HEK293 (cell line): Measurements from ENCODE around the gene RCAN2.

Experiments used
- CTCF ChIA-PET: fragments of 350-600 bp; formaldehyde crosslinking; extraction: SDS; loops from one replicate; lab custom pipeline; 2021; ENCODE audit warnings: antibody characterized with exemption; lab: Yijun Ruan, JAX
- POLR2A ChIA-PET: fragments of 300-600 bp; formaldehyde crosslinking; extraction: SDS; loops from one replicate; lab custom pipeline; 2020; ENCODE audit warnings: antibody characterized with exemption, inconsistent platforms; lab: Yijun Ruan, JAX
- H3K27ac ChIP-seq: fragments of 200-500 bp; sonication (Bioruptor generic); 2 replicates; pipeline ENCODE4 v1.5.1; 2014; ENCODE audit warnings: low read depth, low read length, control low read depth, inconsistent platforms; ENCODE audit errors: extremely low read depth
- H3K36me3 ChIP-seq, 2 experiments: fragments of 200-500 bp in 1 of 2; sonication (Bioruptor generic) in 1 of 2; 1 replicate in 1 of 2; 2 replicates in 1 of 2; pipeline ENCODE4 v1.5.1; 2014 to 2017; ENCODE audit warnings: inconsistent platforms in 2 of 2, low read length in 2 of 2; ENCODE audit not compliant: control insufficient read depth in 2 of 2, insufficient read depth in 1 of 2
- H3K4me1 ChIP-seq: fragments of 200-500 bp; sonication (Bioruptor generic); 2 replicates; pipeline ENCODE4 v1.5.1; 2014; ENCODE audit warnings: mild to moderate bottlenecking, low read length, inconsistent platforms; ENCODE audit not compliant: control insufficient read depth, insufficient read depth
- H3K4me3 ChIP-seq: 2 replicates; pipeline ENCODE4 v1.5.1; 2011; ENCODE audit warnings: low read depth, mild to moderate bottlenecking, control low read depth, low read length, moderate library complexity
- H3K9me3 ChIP-seq: fragments of 200-500 bp; sonication (Bioruptor generic); 2 replicates; pipeline ENCODE4 v1.5.1; 2014; ENCODE audit warnings: low read depth, low read length, inconsistent platforms; ENCODE audit not compliant: control insufficient read depth, insufficient read depth
- KLF7 ChIP-seq: fragments of 450-650 bp; formaldehyde crosslinking; IDR thresholded peaks from 2 replicates; pipeline ENCODE4 v1.5.1; 2016; ENCODE audit warnings: missing biosample characterization, missing genetic modification characterization, borderline replicate concordance
- SETDB1 ChIP-seq: IDR thresholded peaks from one replicate; pipeline ENCODE4 v1.6.1; 2017; ENCODE audit warnings: mild to moderate bottlenecking, low read length, moderate library complexity, mixed read lengths; ENCODE audit not compliant: insufficient read length
- ZFP3 ChIP-seq: fragments of 450-650 bp; formaldehyde crosslinking; IDR thresholded peaks from 2 replicates; pipeline ENCODE4 v1.5.1; 2016; ENCODE audit warnings: low read depth, missing biosample characterization, missing genetic modification characterization
- ZNF530 ChIP-seq: fragments of 450-650 bp; formaldehyde crosslinking; IDR thresholded peaks from 2 replicates; pipeline ENCODE4 v1.5.1; 2016; ENCODE audit warnings: low read depth, missing biosample characterization, missing genetic modification characterization
- ZNF548 ChIP-seq: fragments of 450-650 bp; formaldehyde crosslinking; IDR thresholded peaks from 2 replicates; pipeline ENCODE4 v1.5.1; 2016; ENCODE audit warnings: missing biosample characterization, missing genetic modification characterization
- ZNF558 ChIP-seq: fragments of 450-650 bp; formaldehyde crosslinking; IDR thresholded peaks from 2 replicates; pipeline ENCODE4 v1.5.1; 2016; ENCODE audit warnings: missing biosample characterization, missing genetic modification characterization
- ZNF610 ChIP-seq: fragments of 450-650 bp; formaldehyde crosslinking; IDR thresholded peaks from 2 replicates; pipeline ENCODE4 v1.5.1; 2016; ENCODE audit warnings: missing biosample characterization, missing genetic modification characterization, borderline replicate concordance
- ZNF623 ChIP-seq: fragments of 450-650 bp; formaldehyde crosslinking; IDR thresholded peaks from 2 replicates; pipeline ENCODE4 v1.5.1; 2016; ENCODE audit warnings: missing biosample characterization, missing genetic modification characterization
- ZNF629 ChIP-seq: fragments of 450-650 bp; formaldehyde crosslinking; IDR thresholded peaks from 2 replicates; pipeline ENCODE4 v1.5.1; 2017; ENCODE audit warnings: missing biosample characterization, missing genetic modification characterization
- ZNF791 ChIP-seq: fragments of 450-650 bp; formaldehyde crosslinking; IDR thresholded peaks from 2 replicates; pipeline ENCODE4 v1.5.1; 2016; ENCODE audit warnings: missing biosample characterization, missing genetic modification characterization
- ZNF837 ChIP-seq: fragments of 450-650 bp; formaldehyde crosslinking; IDR thresholded peaks from 2 replicates; pipeline ENCODE4 v1.5.1; 2016; ENCODE audit warnings: missing biosample characterization, missing genetic modification characterization
- TF ChIP-seq, protein P1 (sequence below): fragments of 450-650 bp; formaldehyde crosslinking; IDR thresholded peaks from 2 replicates; pipeline ENCODE4 v1.5.1; 2016; ENCODE audit warnings: missing biosample characterization, missing genetic modification characterization, low read depth
- TF ChIP-seq, protein P2 (sequence below): fragments of 450-650 bp; formaldehyde crosslinking; IDR thresholded peaks from 2 replicates; pipeline ENCODE4 v1.5.1; 2016; ENCODE audit warnings: missing biosample characterization, missing genetic modification characterization
- TF ChIP-seq, protein P3 (sequence below): fragments of 450-650 bp; formaldehyde crosslinking; IDR thresholded peaks from 2 replicates; pipeline ENCODE4 v1.5.1; 2017; ENCODE audit warnings: missing biosample characterization, missing genetic modification characterization
- TF ChIP-seq, protein P4 (sequence below): fragments of 450-650 bp; formaldehyde crosslinking; IDR thresholded peaks from 2 replicates; pipeline ENCODE4 v1.5.1; 2016; ENCODE audit warnings: missing biosample characterization, missing genetic modification characterization
- TF ChIP-seq, protein P5 (sequence below): fragments of 450-650 bp; formaldehyde crosslinking; IDR thresholded peaks from 2 replicates; pipeline ENCODE4 v1.5.1; 2016; ENCODE audit warnings: missing biosample characterization, missing genetic modification characterization
- TF ChIP-seq, protein P6 (sequence below): fragments of 450-650 bp; formaldehyde crosslinking; IDR thresholded peaks from 2 replicates; pipeline ENCODE4 v1.5.1; 2017; ENCODE audit warnings: missing biosample characterization, mild to moderate bottlenecking, missing genetic modification characterization, moderate library complexity
- TF ChIP-seq, protein P7 (sequence below): fragments of 450-650 bp; formaldehyde crosslinking; IDR thresholded peaks from 2 replicates; pipeline ENCODE4 v1.5.1; 2016; ENCODE audit warnings: missing biosample characterization, missing genetic modification characterization
- TF ChIP-seq, protein P8 (sequence below): fragments of 450-650 bp; formaldehyde crosslinking; IDR thresholded peaks from 2 replicates; pipeline ENCODE4 v1.5.1; 2016; ENCODE audit warnings: missing biosample characterization, missing genetic modification characterization, borderline replicate concordance

Gene RCAN2

DNA sequence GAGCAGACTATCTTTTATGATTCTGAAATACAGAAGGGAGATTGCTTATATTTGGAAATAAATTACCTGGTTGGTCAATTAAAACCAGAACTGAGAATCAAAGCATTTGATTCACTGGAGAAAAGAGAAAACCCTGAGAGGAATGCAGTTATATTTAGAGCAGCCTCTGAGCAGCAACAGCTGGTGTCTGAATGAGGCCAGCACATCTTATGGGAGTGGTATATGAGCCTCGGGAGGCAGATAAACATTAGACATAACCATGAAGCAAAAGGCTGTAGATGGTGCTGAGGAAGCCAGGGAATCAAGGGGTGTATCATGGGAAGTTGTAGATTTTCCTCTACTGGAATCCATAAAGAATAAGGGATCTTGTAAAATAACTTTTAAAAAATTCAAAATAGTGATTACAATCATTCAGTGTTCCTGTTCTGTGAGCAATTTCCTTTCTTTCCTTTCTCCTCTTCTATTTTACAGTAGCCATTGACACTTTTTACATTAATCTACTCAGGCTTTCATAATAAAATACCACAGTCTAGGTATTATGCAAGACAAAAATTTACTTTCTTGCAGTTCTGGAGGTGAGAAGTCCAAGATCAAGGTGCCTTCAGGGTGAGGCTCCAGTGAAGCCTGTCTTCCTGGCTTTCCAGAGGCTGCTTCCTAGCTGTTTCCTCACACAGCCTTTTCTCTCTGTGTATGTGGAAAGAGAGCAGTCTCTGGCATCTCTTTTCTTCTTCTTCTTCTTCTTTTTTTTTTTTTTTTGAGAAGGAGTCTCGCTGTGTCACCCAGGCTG lies 287.7 kb downstream of the RCAN2 start (continued):
- TF ChIP-seq ZNF629 (tag by site-specific recombination) (no peak), ZNF623 (tag by site-specific recombination) (no peak), ZFP3 (tag by site-specific recombination) (no peak)
- TF ChIP-seq, all 188 proteins: peak for 0

DNA sequence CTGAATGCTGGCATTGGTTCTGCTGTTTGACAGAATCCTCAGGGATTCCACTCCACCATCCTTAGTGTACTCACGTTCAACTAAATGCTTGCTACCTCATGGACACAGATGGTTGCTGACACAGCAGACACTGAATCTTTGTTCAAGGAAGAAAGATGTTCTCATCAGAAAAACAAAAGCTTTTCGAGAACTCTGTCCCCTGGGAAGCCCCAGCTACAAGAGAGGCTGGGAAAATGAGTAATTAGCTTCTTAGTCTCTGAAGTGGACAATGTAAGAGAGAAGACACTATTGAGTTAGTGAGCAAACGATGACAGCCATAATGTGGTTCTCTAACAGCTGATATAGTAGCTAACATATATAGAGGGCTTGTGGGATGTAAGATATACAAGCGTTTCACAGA lies 289.5 kb downstream of the RCAN2 start:
- ChIA-PET CTCF (interaction anchor here (1.1 kb wide), 1 partner anchor 19 kb away, joined by 3 read pairs; no protein-coding TSS in a partner anchor), POLR2A (no interaction called here)
- Histone ChIP-seq H3K4me3 (no peak overlapping the region), H3K36me3 (no peaks in the 10 kb centered on the region), H3K27ac (no peak overlapping the region), H3K4me1 (no peaks in the 10 kb centered on the region), H3K9me3 (no peaks in the 10 kb centered on the region)
- TF ChIP-seq, protein P1, sequence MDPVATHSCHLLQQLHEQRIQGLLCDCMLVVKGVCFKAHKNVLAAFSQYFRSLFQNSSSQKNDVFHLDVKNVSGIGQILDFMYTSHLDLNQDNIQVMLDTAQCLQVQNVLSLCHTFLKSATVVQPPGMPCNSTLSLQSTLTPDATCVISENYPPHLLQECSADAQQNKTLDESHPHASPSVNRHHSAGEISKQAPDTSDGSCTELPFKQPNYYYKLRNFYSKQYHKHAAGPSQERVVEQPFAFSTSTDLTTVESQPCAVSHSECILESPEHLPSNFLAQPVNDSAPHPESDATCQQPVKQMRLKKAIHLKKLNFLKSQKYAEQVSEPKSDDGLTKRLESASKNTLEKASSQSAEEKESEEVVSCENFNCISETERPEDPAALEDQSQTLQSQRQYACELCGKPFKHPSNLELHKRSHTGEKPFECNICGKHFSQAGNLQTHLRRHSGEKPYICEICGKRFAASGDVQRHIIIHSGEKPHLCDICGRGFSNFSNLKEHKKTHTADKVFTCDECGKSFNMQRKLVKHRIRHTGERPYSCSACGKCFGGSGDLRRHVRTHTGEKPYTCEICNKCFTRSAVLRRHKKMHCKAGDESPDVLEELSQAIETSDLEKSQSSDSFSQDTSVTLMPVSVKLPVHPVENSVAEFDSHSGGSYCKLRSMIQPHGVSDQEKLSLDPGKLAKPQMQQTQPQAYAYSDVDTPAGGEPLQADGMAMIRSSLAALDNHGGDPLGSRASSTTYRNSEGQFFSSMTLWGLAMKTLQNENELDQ (tag by site-specific recombination), result no peak
- TF ChIP-seq, protein P2, sequence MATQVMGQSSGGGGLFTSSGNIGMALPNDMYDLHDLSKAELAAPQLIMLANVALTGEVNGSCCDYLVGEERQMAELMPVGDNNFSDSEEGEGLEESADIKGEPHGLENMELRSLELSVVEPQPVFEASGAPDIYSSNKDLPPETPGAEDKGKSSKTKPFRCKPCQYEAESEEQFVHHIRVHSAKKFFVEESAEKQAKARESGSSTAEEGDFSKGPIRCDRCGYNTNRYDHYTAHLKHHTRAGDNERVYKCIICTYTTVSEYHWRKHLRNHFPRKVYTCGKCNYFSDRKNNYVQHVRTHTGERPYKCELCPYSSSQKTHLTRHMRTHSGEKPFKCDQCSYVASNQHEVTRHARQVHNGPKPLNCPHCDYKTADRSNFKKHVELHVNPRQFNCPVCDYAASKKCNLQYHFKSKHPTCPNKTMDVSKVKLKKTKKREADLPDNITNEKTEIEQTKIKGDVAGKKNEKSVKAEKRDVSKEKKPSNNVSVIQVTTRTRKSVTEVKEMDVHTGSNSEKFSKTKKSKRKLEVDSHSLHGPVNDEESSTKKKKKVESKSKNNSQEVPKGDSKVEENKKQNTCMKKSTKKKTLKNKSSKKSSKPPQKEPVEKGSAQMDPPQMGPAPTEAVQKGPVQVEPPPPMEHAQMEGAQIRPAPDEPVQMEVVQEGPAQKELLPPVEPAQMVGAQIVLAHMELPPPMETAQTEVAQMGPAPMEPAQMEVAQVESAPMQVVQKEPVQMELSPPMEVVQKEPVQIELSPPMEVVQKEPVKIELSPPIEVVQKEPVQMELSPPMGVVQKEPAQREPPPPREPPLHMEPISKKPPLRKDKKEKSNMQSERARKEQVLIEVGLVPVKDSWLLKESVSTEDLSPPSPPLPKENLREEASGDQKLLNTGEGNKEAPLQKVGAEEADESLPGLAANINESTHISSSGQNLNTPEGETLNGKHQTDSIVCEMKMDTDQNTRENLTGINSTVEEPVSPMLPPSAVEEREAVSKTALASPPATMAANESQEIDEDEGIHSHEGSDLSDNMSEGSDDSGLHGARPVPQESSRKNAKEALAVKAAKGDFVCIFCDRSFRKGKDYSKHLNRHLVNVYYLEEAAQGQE (tag by site-specific recombination), result no peak
- TF ChIP-seq, protein P3, sequence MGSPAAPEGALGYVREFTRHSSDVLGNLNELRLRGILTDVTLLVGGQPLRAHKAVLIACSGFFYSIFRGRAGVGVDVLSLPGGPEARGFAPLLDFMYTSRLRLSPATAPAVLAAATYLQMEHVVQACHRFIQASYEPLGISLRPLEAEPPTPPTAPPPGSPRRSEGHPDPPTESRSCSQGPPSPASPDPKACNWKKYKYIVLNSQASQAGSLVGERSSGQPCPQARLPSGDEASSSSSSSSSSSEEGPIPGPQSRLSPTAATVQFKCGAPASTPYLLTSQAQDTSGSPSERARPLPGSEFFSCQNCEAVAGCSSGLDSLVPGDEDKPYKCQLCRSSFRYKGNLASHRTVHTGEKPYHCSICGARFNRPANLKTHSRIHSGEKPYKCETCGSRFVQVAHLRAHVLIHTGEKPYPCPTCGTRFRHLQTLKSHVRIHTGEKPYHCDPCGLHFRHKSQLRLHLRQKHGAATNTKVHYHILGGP (tag by site-specific recombination), result no peak
- TF ChIP-seq ZNF548 (tag by site-specific recombination), result no peak
- TF ChIP-seq SETDB1, result no peak
- TF ChIP-seq, protein P4, sequence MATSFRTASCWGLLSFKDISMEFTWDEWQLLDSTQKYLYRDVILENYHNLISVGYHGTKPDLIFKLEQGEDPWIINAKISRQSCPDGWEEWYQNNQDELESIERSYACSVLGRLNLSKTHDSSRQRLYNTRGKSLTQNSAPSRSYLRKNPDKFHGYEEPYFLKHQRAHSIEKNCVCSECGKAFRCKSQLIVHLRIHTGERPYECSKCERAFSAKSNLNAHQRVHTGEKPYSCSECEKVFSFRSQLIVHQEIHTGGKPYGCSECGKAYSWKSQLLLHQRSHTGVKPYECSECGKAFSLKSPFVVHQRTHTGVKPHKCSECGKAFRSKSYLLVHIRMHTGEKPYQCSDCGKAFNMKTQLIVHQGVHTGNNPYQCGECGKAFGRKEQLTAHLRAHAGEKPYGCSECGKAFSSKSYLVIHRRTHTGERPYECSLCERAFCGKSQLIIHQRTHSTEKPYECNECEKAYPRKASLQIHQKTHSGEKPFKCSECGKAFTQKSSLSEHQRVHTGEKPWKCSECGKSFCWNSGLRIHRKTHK (tag by site-specific recombination), result no peak
- TF ChIP-seq ZNF530 (tag by site-specific recombination), result no peak
- TF ChIP-seq, protein P5, sequence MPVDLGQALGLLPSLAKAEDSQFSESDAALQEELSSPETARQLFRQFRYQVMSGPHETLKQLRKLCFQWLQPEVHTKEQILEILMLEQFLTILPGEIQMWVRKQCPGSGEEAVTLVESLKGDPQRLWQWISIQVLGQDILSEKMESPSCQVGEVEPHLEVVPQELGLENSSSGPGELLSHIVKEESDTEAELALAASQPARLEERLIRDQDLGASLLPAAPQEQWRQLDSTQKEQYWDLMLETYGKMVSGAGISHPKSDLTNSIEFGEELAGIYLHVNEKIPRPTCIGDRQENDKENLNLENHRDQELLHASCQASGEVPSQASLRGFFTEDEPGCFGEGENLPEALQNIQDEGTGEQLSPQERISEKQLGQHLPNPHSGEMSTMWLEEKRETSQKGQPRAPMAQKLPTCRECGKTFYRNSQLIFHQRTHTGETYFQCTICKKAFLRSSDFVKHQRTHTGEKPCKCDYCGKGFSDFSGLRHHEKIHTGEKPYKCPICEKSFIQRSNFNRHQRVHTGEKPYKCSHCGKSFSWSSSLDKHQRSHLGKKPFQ (tag by site-specific recombination), result no peak
- TF ChIP-seq, protein P6, sequence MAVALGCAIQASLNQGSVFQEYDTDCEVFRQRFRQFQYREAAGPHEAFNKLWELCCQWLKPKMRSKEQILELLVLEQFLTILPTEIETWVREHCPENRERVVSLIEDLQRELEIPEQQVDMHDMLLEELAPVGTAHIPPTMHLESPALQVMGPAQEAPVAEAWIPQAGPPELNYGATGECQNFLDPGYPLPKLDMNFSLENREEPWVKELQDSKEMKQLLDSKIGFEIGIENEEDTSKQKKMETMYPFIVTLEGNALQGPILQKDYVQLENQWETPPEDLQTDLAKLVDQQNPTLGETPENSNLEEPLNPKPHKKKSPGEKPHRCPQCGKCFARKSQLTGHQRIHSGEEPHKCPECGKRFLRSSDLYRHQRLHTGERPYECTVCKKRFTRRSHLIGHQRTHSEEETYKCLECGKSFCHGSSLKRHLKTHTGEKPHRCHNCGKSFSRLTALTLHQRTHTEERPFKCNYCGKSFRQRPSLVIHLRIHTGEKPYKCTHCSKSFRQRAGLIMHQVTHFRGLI, result no peak
- no peak for TF ChIP-seq ZNF610
- TF ChIP-seq ZNF837, result no peak
- no peak for TF ChIP-seq ZNF558 (tag by site-specific recombination)
- TF ChIP-seq, protein P7, sequence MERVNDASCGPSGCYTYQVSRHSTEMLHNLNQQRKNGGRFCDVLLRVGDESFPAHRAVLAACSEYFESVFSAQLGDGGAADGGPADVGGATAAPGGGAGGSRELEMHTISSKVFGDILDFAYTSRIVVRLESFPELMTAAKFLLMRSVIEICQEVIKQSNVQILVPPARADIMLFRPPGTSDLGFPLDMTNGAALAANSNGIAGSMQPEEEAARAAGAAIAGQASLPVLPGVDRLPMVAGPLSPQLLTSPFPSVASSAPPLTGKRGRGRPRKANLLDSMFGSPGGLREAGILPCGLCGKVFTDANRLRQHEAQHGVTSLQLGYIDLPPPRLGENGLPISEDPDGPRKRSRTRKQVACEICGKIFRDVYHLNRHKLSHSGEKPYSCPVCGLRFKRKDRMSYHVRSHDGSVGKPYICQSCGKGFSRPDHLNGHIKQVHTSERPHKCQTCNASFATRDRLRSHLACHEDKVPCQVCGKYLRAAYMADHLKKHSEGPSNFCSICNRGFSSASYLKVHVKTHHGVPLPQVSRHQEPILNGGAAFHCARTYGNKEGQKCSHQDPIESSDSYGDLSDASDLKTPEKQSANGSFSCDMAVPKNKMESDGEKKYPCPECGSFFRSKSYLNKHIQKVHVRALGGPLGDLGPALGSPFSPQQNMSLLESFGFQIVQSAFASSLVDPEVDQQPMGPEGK (tag by site-specific recombination), result no peak
- TF ChIP-seq, protein P8, sequence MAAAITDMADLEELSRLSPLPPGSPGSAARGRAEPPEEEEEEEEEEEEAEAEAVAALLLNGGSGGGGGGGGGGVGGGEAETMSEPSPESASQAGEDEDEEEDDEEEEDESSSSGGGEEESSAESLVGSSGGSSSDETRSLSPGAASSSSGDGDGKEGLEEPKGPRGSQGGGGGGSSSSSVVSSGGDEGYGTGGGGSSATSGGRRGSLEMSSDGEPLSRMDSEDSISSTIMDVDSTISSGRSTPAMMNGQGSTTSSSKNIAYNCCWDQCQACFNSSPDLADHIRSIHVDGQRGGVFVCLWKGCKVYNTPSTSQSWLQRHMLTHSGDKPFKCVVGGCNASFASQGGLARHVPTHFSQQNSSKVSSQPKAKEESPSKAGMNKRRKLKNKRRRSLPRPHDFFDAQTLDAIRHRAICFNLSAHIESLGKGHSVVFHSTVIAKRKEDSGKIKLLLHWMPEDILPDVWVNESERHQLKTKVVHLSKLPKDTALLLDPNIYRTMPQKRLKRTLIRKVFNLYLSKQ (tag by site-specific recombination), result no peak
- TF ChIP-seq KLF7 (tag by site-specific recombination), result no peak
- TF ChIP-seq ZNF791, result no peak
